ENCODE data around the gene UBE2K. TPM values are rescaled to one million over a fixed set of nuclear protein-coding genes. Genes with fewer than 3 reads are reported as not detected.

The UBE2K gene
- total RNA-seq, 1 experiment from 2014 or later: 151 TPM

GRCh38 chr4:39660045-39660444 is 37.9 kb upstream of the UBE2K start:
- no peak overlapping the region for H2AK5ac ChIP-seq (ENCODE audit: insufficient read length, low read length)
- H3K27ac Mint-ChIP-seq: no peak overlapping the region; a peak in 1 of 7 replicates
- H2BK120ac ChIP-seq (ENCODE audit: low read depth, low read length, poor library complexity, severe bottlenecking): no peak overlapping the region
- no peak overlapping the region for H4K5ac ChIP-seq (ENCODE audit: insufficient read length, low read depth, low read length)
- no peak overlapping the region for H3K27ac ChIP-seq (ENCODE audit: insufficient read length, low read depth, low read length)
- no CpG with 5 or more reads among the region's 6 CpGs for whole genome bisulfite sequencing (ENCODE audit: extremely low coverage, insufficient read length, low lambda C conversion rate)
- H3K4me1 ChIP-seq (ENCODE audit: insufficient read depth, low read length): no peaks in the 10 kb centered on the region
- no peak overlapping the region for H4K8ac ChIP-seq (replicated peaks; ENCODE audit: insufficient read length, low read depth, low read length)
- no peak overlapping the region for H2BK15ac ChIP-seq (ENCODE audit: low read depth, low read length)
- H3K36me3 Mint-ChIP-seq (ENCODE audit: insufficient read depth in 1 of 3, low read depth in 3 of 3): peaks cover 0 to 5% (median 0%) of the 10 kb centered on the region in 3 experiments; a peak in 1 of 7 replicates
- no peak overlapping the region for H2BK12ac ChIP-seq (ENCODE audit: insufficient read length, low read depth, low read length)
- no peaks in the 10 kb centered on the region for H3K9me3 Mint-ChIP-seq
- no peak overlapping the region for H2BK20ac ChIP-seq (ENCODE audit: low read depth, low read length, poor library complexity, severe bottlenecking)
- no peaks in the 10 kb centered on the region for H3K23me2 ChIP-seq (ENCODE audit: insufficient read length, low read depth, low read length, poor library complexity, severe bottlenecking)
- no peak overlapping the region for H3K14ac ChIP-seq (ENCODE audit: insufficient read depth, low read length)
- no peak overlapping the region for H4K91ac ChIP-seq (ENCODE audit: insufficient read length, low read depth, low read length)
- H3K4ac ChIP-seq (ENCODE audit: low read depth, low read length): no peak overlapping the region
- H3T11ph ChIP-seq (ENCODE audit: low read length): no peak overlapping the region
- H3K9ac ChIP-seq (ENCODE audit: extremely low read depth, insufficient read length, low read length): no peak overlapping the region
- no peak overlapping the region for H2AFZ ChIP-seq (ENCODE audit: low read length)
- no peaks in the 10 kb centered on the region for H3K79me2 ChIP-seq (ENCODE audit: insufficient read depth, low read length)
- no peaks in the 10 kb centered on the region for H4K20me1 ChIP-seq (ENCODE audit: control insufficient read depth, insufficient read depth, insufficient read length)
- H3K79me1 ChIP-seq (ENCODE audit: insufficient read depth, low read depth, low read length, poor library complexity, severe bottlenecking): no peaks in the 10 kb centered on the region
- H3K18ac ChIP-seq (ENCODE audit: insufficient read length, low read depth, low read length): no peak overlapping the region
- no peak overlapping the region for H3K4me3 Mint-ChIP-seq
- no peaks in the 10 kb centered on the region for H3K27me3 Mint-ChIP-seq (ENCODE audit: low read depth)
- H3K56ac ChIP-seq (ENCODE audit: insufficient read length, low read depth, low read length): no peak overlapping the region
- H3K4me2 ChIP-seq (ENCODE audit: insufficient read depth, insufficient read length, low read length): no peak overlapping the region
- H3K27me3 ChIP-seq (ENCODE audit: insufficient read depth, low read length): no peaks in the 10 kb centered on the region
- DNase-seq: no peak
- no peak overlapping the region for H2BK5ac ChIP-seq (ENCODE audit: insufficient read length, low read length)
- TF ChIP-seq, protein P1, sequence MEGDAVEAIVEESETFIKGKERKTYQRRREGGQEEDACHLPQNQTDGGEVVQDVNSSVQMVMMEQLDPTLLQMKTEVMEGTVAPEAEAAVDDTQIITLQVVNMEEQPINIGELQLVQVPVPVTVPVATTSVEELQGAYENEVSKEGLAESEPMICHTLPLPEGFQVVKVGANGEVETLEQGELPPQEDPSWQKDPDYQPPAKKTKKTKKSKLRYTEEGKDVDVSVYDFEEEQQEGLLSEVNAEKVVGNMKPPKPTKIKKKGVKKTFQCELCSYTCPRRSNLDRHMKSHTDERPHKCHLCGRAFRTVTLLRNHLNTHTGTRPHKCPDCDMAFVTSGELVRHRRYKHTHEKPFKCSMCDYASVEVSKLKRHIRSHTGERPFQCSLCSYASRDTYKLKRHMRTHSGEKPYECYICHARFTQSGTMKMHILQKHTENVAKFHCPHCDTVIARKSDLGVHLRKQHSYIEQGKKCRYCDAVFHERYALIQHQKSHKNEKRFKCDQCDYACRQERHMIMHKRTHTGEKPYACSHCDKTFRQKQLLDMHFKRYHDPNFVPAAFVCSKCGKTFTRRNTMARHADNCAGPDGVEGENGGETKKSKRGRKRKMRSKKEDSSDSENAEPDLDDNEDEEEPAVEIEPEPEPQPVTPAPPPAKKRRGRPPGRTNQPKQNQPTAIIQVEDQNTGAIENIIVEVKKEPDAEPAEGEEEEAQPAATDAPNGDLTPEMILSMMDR (conservative IDR thresholded peaks at IDR 0.05): no peak
- no peak overlapping the region for H3K23ac ChIP-seq (ENCODE audit: insufficient read length, low read depth, low read length)
- no peaks in the 10 kb centered on the region for H3K9me3 ChIP-seq (ENCODE audit: control insufficient read depth, low read depth, low read length)
- no peaks in the 10 kb centered on the region for H3K4me1 Mint-ChIP-seq

Measured in H9 (cell line).